Measurements from ENCODE around the gene RELN. TPM values are rescaled to one million over a fixed set of nuclear protein-coding genes. Genes with fewer than 3 reads are reported as not detected.
A peak's percentile ranks its signal among the peaks of the same experiment; 100 is the strongest.

RELN gene
- total and polyA plus RNA-seq, 9 of the 15 experiments (the other 6 are each of a cell fraction or from before 2014, with no cell fraction given) = 12.9 to 43.2 (median 18.1) TPM

GRCh38 chr7:103698064-103698463, 291.4 kb downstream of the RELN start:
- no peaks in the 10 kb centered on the region for H3K9me1 ChIP-seq (ENCODE audit: control insufficient read depth, insufficient read depth, low read length)
- H3K4me2 ChIP-seq (ENCODE audit: insufficient read depth, low read length) = no peak overlapping the region
- H3K27me3 ChIP-seq (ENCODE audit: control insufficient read depth in 2 of 2, insufficient read depth in 2 of 2, low read length in 2 of 2) = no peaks in the 10 kb centered on the region
- POLR2A ChIA-PET = interaction anchor here (1.0 kb wide), 1 partner anchor 14 kb away, joined by 3 read pairs; no protein-coding TSS in a partner anchor
- TF ChIP-seq ZNF316 (IDR thresholded peaks at IDR 0.05) (peak; percentile 95), MAFF (IDR thresholded peaks at IDR 0.05; ENCODE audit: low read length) (peak; percentile 83), KLF10 (CRISPR knock-in tag; IDR thresholded peaks at IDR 0.05) (no peak), RBM39 (optimal IDR thresholded peaks at IDR 0.05; ENCODE audit: low read depth, low read length) (no peak), PTTG1 (tag; IDR thresholded peaks at IDR 0.05; ENCODE audit: low read depth) (no peak), MAFK (IDR thresholded peaks at IDR 0.05; ENCODE audit: low read length) (peak; percentile 71), C11orf30 (IDR thresholded peaks at IDR 0.05; ENCODE audit: low read depth) (peak; percentile 87), MAFG (tag; conservative IDR thresholded peaks at IDR 0.05) (peak; percentile 78)
- H3K27ac ChIP-seq (ENCODE audit: extremely low read depth, low read depth, low read length) = no peak overlapping the region
- H3K36me3 ChIP-seq (ENCODE audit: control insufficient read depth, insufficient read depth, low read length) = peaks cover 20% of the 10 kb centered on the region
- in situ Hi-C loops (cut with MboI) (no loop called here), intact Hi-C loops (cut with micrococcal nuclease) (no loop called here)
- DNase-seq (ENCODE audit: extremely low read depth in 1 of 4, low spot score in 3 of 4) (no peak), FAIRE-seq (no peak), ATAC-seq (no peak)
- no TSS peak for BruUV-seq (replicated peaks)
- H4K20me1 ChIP-seq (replicated peaks; ENCODE audit: control insufficient read depth, insufficient read depth, low read length) = no peaks in the 10 kb centered on the region
- H3K9me3 ChIP-seq (replicated peaks; ENCODE audit: control insufficient read depth, insufficient read depth, low read depth, low read length) = no peaks in the 10 kb centered on the region
- H2AFZ ChIP-seq (ENCODE audit: low read depth, low read length) = no peak overlapping the region
- no peak overlapping the region for H3K9ac ChIP-seq (ENCODE audit: insufficient read depth in 1 of 2, low read depth in 2 of 2, low read length in 2 of 2)
- H3K79me2 ChIP-seq (ENCODE audit: control insufficient read depth, insufficient read depth, low read length) = no peaks in the 10 kb centered on the region
- CTCF ChIA-PET (ENCODE audit: low intra/inter-chr PET ratio) = no interaction called here
- H3K4me1 ChIP-seq (replicated peaks in 1 of 2; ENCODE audit: control insufficient read depth in 2 of 2, insufficient read depth in 2 of 2, low read length in 2 of 2) = no peaks in the 10 kb centered on the region
- no peak overlapping the region for H3K4me3 ChIP-seq

GRCh38 chr7:103695521-103695920, 293.9 kb downstream of the RELN start:
- ChIA-PET CTCF (ENCODE audit: low intra/inter-chr PET ratio) (no interaction called here), POLR2A (no interaction called here)
- Histone ChIP-seq H3K4me3 (no peak overlapping the region), H3K9me3 (replicated peaks; ENCODE audit: control insufficient read depth, insufficient read depth, low read depth, low read length) (no peaks in the 10 kb centered on the region), H3K4me1 (replicated peaks in 1 of 2; ENCODE audit: control insufficient read depth in 2 of 2, insufficient read depth in 2 of 2, low read length in 2 of 2) (no peaks in the 10 kb centered on the region), H3K4me2 (ENCODE audit: insufficient read depth, low read length) (no peak overlapping the region), H3K79me2 (ENCODE audit: control insufficient read depth, insufficient read depth, low read length) (no peaks in the 10 kb centered on the region), H3K27me3 (ENCODE audit: control insufficient read depth in 2 of 2, insufficient read depth in 2 of 2, low read length in 2 of 2) (no peaks in the 10 kb centered on the region), H3K9ac (ENCODE audit: insufficient read depth in 1 of 2, low read depth in 2 of 2, low read length in 2 of 2) (no peak overlapping the region), H3K9me1 (ENCODE audit: control insufficient read depth, insufficient read depth, low read length) (no peaks in the 10 kb centered on the region), H3K27ac (ENCODE audit: extremely low read depth, low read depth, low read length) (no peak overlapping the region), H2AFZ (ENCODE audit: low read depth, low read length) (no peak overlapping the region), H4K20me1 (replicated peaks; ENCODE audit: control insufficient read depth, insufficient read depth, low read length) (no peaks in the 10 kb centered on the region), H3K36me3 (ENCODE audit: control insufficient read depth, insufficient read depth, low read length) (peaks cover 20% of the 10 kb centered on the region)
- intact Hi-C loops (cut with micrococcal nuclease) (no loop called here), in situ Hi-C loops (cut with MboI) (no loop called here)
- no peak for ATAC-seq
- no peak for DNase-seq (ENCODE audit: extremely low read depth in 1 of 4, low spot score in 3 of 4)
- FAIRE-seq = no peak
- WGBS (ENCODE audit: insufficient coverage, low coverage, missing lambda C conversion rate) = 54% methylated on average over 4 of the region's 4 CpGs
- BruUV-seq (replicated peaks) = no TSS peak
- TF ChIP-seq ELF1 (tag; IDR thresholded peaks at IDR 0.05) (no peak), GTF2B (IDR thresholded peaks at IDR 0.05; ENCODE audit: extremely low read depth, insufficient read length) (no peak), CHD1 (IDR thresholded peaks at IDR 0.05; ENCODE audit: low read length) (no peak), ZNF263 (CRISPR knock-in tag; IDR thresholded peaks at IDR 0.05; ENCODE audit: borderline replicate concordance) (no peak), PATZ1 (CRISPR knock-in tag; IDR thresholded peaks at IDR 0.05; ENCODE audit: borderline replicate concordance) (no peak), HIVEP1 (CRISPR knock-in tag; IDR thresholded peaks at IDR 0.05) (no peak), COPS2 (conservative IDR thresholded peaks at IDR 0.05) (no peak), OTX1 (CRISPR knock-in tag; IDR thresholded peaks at IDR 0.05) (no peak), EWSR1 (IDR thresholded peaks at IDR 0.05; ENCODE audit: borderline replicate concordance, low read depth, partially characterized antibody) (no peak), POLR3G (IDR thresholded peaks at IDR 0.05; ENCODE audit: extremely low read depth, insufficient read length, insufficient replicate concordance) (no peak)
